ENCODE results near the gene B3GNT5.

Gene B3GNT5

GRCh38 chr3:183309276-183309675 lies 56.2 kb downstream of the B3GNT5 start:
- H3K27me3 Mint-ChIP-seq = no peaks in the 10 kb centered on the region
- no peak overlapping the region for H3K4me3 Mint-ChIP-seq
- H3K27ac Mint-ChIP-seq = no peak overlapping the region
- H3K36me3 Mint-ChIP-seq = no peaks in the 10 kb centered on the region
- H3K9me3 Mint-ChIP-seq = no peaks in the 10 kb centered on the region
- peaks cover 27% of the 10 kb centered on the region for H3K4me1 Mint-ChIP-seq

- H3K27ac Mint-ChIP-seq = no peak overlapping the region
- peaks cover 28% of the 10 kb centered on the region for H3K4me1 Mint-ChIP-seq
- no peaks in the 10 kb centered on the region for H3K27me3 Mint-ChIP-seq
- no peaks in the 10 kb centered on the region for H3K36me3 Mint-ChIP-seq
- H3K9me3 Mint-ChIP-seq = no peaks in the 10 kb centered on the region
- no peak overlapping the region for H3K4me3 Mint-ChIP-seq
Measured at GRCh38 chr3:183310936-183311335, 57.9 kb downstream of the B3GNT5 start.

- Mint-ChIP-seq H3K36me3 (no peaks in the 10 kb centered on the region), H3K27me3 (no peaks in the 10 kb centered on the region), H3K4me3 (no peak overlapping the region), H3K4me1 (peaks cover 15% of the 10 kb centered on the region), H3K9me3 (no peaks in the 10 kb centered on the region), H3K27ac (no peak overlapping the region)
Measured at GRCh38 chr3:183312433-183312832, 59.4 kb downstream of the B3GNT5 start.

- Mint-ChIP-seq H3K9me3 (no peaks in the 10 kb centered on the region), H3K27ac (no peak overlapping the region), H3K27me3 (no peaks in the 10 kb centered on the region), H3K4me3 (no peak overlapping the region), H3K36me3 (no peaks in the 10 kb centered on the region), H3K4me1 (peaks cover 11% of the 10 kb centered on the region)
Measured at GRCh38 chr3:183313351-183313750, 60.3 kb downstream of the B3GNT5 start.

GRCh38 chr3:183313764-183314163 lies 60.7 kb downstream of the B3GNT5 start:
- no peaks in the 10 kb centered on the region for H3K27me3 Mint-ChIP-seq
- no peaks in the 10 kb centered on the region for H3K9me3 Mint-ChIP-seq
- no peak overlapping the region for H3K27ac Mint-ChIP-seq
- H3K4me3 Mint-ChIP-seq = no peak overlapping the region
- no peaks in the 10 kb centered on the region for H3K36me3 Mint-ChIP-seq
- H3K4me1 Mint-ChIP-seq = peaks cover 10% of the 10 kb centered on the region

- Mint-ChIP-seq H3K9me3 (no peaks in the 10 kb centered on the region), H3K27me3 (no peaks in the 10 kb centered on the region), H3K36me3 (no peaks in the 10 kb centered on the region), H3K27ac (no peak overlapping the region), H3K4me3 (no peak overlapping the region), H3K4me1 (peaks cover 26% of the 10 kb centered on the region)
Measured at GRCh38 chr3:183315739-183316138, 62.7 kb downstream of the B3GNT5 start.

GRCh38 chr3:183317271-183317670 lies 64.2 kb downstream of the B3GNT5 start:
- H3K27ac Mint-ChIP-seq = no peak overlapping the region
- H3K36me3 Mint-ChIP-seq = no peaks in the 10 kb centered on the region
- peaks cover 28% of the 10 kb centered on the region for H3K4me1 Mint-ChIP-seq
- H3K9me3 Mint-ChIP-seq = no peaks in the 10 kb centered on the region
- H3K27me3 Mint-ChIP-seq = no peaks in the 10 kb centered on the region
- no peak overlapping the region for H3K4me3 Mint-ChIP-seq

GRCh38 chr3:183317886-183318865 lies 65.1 kb downstream of the B3GNT5 start:
- Mint-ChIP-seq H3K9me3 (no peaks in the 10 kb centered on the region), H3K4me1 (peaks cover 28% of the 10 kb centered on the region), H3K4me3 (no peak overlapping the region), H3K36me3 (no peaks in the 10 kb centered on the region), H3K27me3 (no peaks in the 10 kb centered on the region), H3K27ac (no peak overlapping the region)

- Mint-ChIP-seq H3K27ac (peak overlapping the region; percentile 7), H3K27me3 (no peaks in the 10 kb centered on the region), H3K9me3 (no peaks in the 10 kb centered on the region), H3K4me1 (peaks cover 27% of the 10 kb centered on the region), H3K4me3 (peak overlapping the region; percentile 40), H3K36me3 (no peaks in the 10 kb centered on the region)
Measured at GRCh38 chr3:183318877-183319276, 65.8 kb downstream of the B3GNT5 start.

- Mint-ChIP-seq H3K4me3 (peak overlapping the region; percentile 40), H3K9me3 (no peaks in the 10 kb centered on the region), H3K27ac (peak overlapping the region; percentile 7), H3K27me3 (no peaks in the 10 kb centered on the region), H3K36me3 (no peaks in the 10 kb centered on the region), H3K4me1 (peaks cover 22% of the 10 kb centered on the region)
Measured at GRCh38 chr3:183319371-183319770, 66.3 kb downstream of the B3GNT5 start.

Measured in activated naive CD4-positive, alpha-beta T cell treated with anti-CD3 and anti-CD28 coated beads, Interleukin-2, amount 50 U/mL, for 24 hours (primary cell).